ENCODE results near the gene ADAM12.

GRCh38 chr10:126196281-126196680 lies 192.0 kb downstream of the ADAM12 start:
- TF ChIP-seq CTCF (conservative IDR thresholded peaks at IDR 0.05 in 1 of 2, IDR thresholded peaks at IDR 0.05 in 1 of 2; ENCODE audit: low read depth in 1 of 2, low read length in 2 of 2) (no peak), EZH2 (IDR thresholded peaks at IDR 0.05; ENCODE audit: low read length, missing control alignments) (no peak)

Measured in fibroblast of lung (primary cell).